ENCODE measurements around the gene CAMK4.

CAMK4 gene

GRCh38 chr5:111498346-111498745 lies 274.2 kb downstream of the CAMK4 start:
- no peaks in the 10 kb centered on the region for H3K9me3 Mint-ChIP-seq (ENCODE audit: low read depth)
- peaks cover 5% of the 10 kb centered on the region for H3K36me3 Mint-ChIP-seq
- no peaks in the 10 kb centered on the region for H3K27me3 Mint-ChIP-seq
- H3K4me1 Mint-ChIP-seq (ENCODE audit: low read depth), result peaks cover 18% of the 10 kb centered on the region
- peak overlapping the region; percentile 55 for H3K27ac Mint-ChIP-seq
- no peak overlapping the region for H3K4me3 Mint-ChIP-seq

- no peaks in the 10 kb centered on the region for H3K9me3 Mint-ChIP-seq (ENCODE audit: low read depth)
- H3K36me3 Mint-ChIP-seq, result peaks cover 3% of the 10 kb centered on the region
- H3K4me1 Mint-ChIP-seq (ENCODE audit: low read depth), result peaks cover 19% of the 10 kb centered on the region
- H3K27ac Mint-ChIP-seq, result no peak overlapping the region
- H3K4me3 Mint-ChIP-seq, result no peak overlapping the region
- H3K27me3 Mint-ChIP-seq, result no peaks in the 10 kb centered on the region
These were observed 278.8 kb downstream of the CAMK4 start for GRCh38 chr5:111502956-111503355.

- Mint-ChIP-seq H3K36me3 (no peaks in the 10 kb centered on the region), H3K27ac (no peak overlapping the region), H3K4me1 (ENCODE audit: low read depth) (peaks cover 28% of the 10 kb centered on the region), H3K9me3 (ENCODE audit: low read depth) (no peaks in the 10 kb centered on the region), H3K4me3 (no peak overlapping the region), H3K27me3 (no peaks in the 10 kb centered on the region)
These were observed 280.9 kb downstream of the CAMK4 start for GRCh38 chr5:111505096-111505495.

GRCh38 chr5:111507276-111507675 lies 283.1 kb downstream of the CAMK4 start:
- Mint-ChIP-seq H3K9me3 (ENCODE audit: low read depth) (no peaks in the 10 kb centered on the region), H3K36me3 (no peaks in the 10 kb centered on the region), H3K4me3 (no peak overlapping the region), H3K4me1 (ENCODE audit: low read depth) (peaks cover 41% of the 10 kb centered on the region), H3K27me3 (no peaks in the 10 kb centered on the region), H3K27ac (no peak overlapping the region)

- Mint-ChIP-seq H3K9me3 (ENCODE audit: low read depth) (no peaks in the 10 kb centered on the region), H3K4me1 (ENCODE audit: low read depth) (peaks cover 53% of the 10 kb centered on the region), H3K4me3 (peak overlapping the region; percentile 62), H3K36me3 (no peaks in the 10 kb centered on the region), H3K27ac (no peak overlapping the region), H3K27me3 (no peaks in the 10 kb centered on the region)
These were observed 284.9 kb downstream of the CAMK4 start for GRCh38 chr5:111509119-111509518.

GRCh38 chr5:111511174-111511830 lies 287.1 kb downstream of the CAMK4 start:
- Mint-ChIP-seq H3K4me1 (ENCODE audit: low read depth) (peaks cover 50% of the 10 kb centered on the region), H3K9me3 (ENCODE audit: low read depth) (no peaks in the 10 kb centered on the region), H3K27me3 (no peaks in the 10 kb centered on the region), H3K36me3 (no peaks in the 10 kb centered on the region), H3K27ac (peak overlapping the region; percentile 99), H3K4me3 (peak overlapping the region; percentile 97)

GRCh38 chr5:111511831-111512374 lies 287.7 kb downstream of the CAMK4 start:
- Mint-ChIP-seq H3K4me1 (ENCODE audit: low read depth) (peaks cover 49% of the 10 kb centered on the region), H3K36me3 (no peaks in the 10 kb centered on the region)

GRCh38 chr5:111512375-111513130 lies 288.4 kb downstream of the CAMK4 start, which contains the start of gene STARD4:
Gene STARD4 (minus strand): TSS chr5:111512535. CDS start chr5:111507433, 5,102 bp downstream.
- H3K36me3 Mint-ChIP-seq, result no peaks in the 10 kb centered on the region
- H3K27ac Mint-ChIP-seq, result peak within 1 kb of the TSS; percentile 99
- H3K27me3 Mint-ChIP-seq, result no peaks in the 10 kb centered on the region
- peaks cover 47% of the 10 kb centered on the region for H3K4me1 Mint-ChIP-seq (ENCODE audit: low read depth)
- H3K9me3 Mint-ChIP-seq (ENCODE audit: low read depth), result no peaks in the 10 kb centered on the region
- H3K4me3 Mint-ChIP-seq, result peak within 1 kb of the TSS; percentile 97

More at GRCh38 chr5:111511831-111512374, 287.7 kb downstream of the CAMK4 start:
- Mint-ChIP-seq H3K27ac (peak overlapping the region; percentile 99), H3K4me3 (peak overlapping the region; percentile 97), H3K9me3 (ENCODE audit: low read depth) (no peaks in the 10 kb centered on the region), H3K27me3 (no peaks in the 10 kb centered on the region)

- Mint-ChIP-seq H3K27ac (peak overlapping the region; percentile 99), H3K27me3 (no peaks in the 10 kb centered on the region), H3K4me1 (ENCODE audit: low read depth) (peaks cover 43% of the 10 kb centered on the region), H3K9me3 (ENCODE audit: low read depth) (no peaks in the 10 kb centered on the region), H3K4me3 (peak overlapping the region; percentile 97), H3K36me3 (no peaks in the 10 kb centered on the region)
These were observed 288.9 kb downstream of the CAMK4 start for GRCh38 chr5:111513131-111513520.

- Mint-ChIP-seq H3K9me3 (ENCODE audit: low read depth) (no peaks in the 10 kb centered on the region), H3K4me3 (peak overlapping the region; percentile 41), H3K27ac (no peak overlapping the region), H3K4me1 (ENCODE audit: low read depth) (peaks cover 37% of the 10 kb centered on the region), H3K27me3 (no peaks in the 10 kb centered on the region), H3K36me3 (no peaks in the 10 kb centered on the region)
These were observed 289.9 kb downstream of the CAMK4 start for GRCh38 chr5:111514087-111514486.

GRCh38 chr5:111517853-111518501 lies 293.8 kb downstream of the CAMK4 start:
- Mint-ChIP-seq H3K9me3 (ENCODE audit: low read depth) (no peaks in the 10 kb centered on the region), H3K27ac (no peak overlapping the region), H3K4me3 (no peak overlapping the region), H3K27me3 (no peaks in the 10 kb centered on the region), H3K36me3 (no peaks in the 10 kb centered on the region), H3K4me1 (ENCODE audit: low read depth) (peaks cover 10% of the 10 kb centered on the region)

GRCh38 chr5:111518777-111519176 lies 294.6 kb downstream of the CAMK4 start:
- Mint-ChIP-seq H3K36me3 (no peaks in the 10 kb centered on the region), H3K9me3 (ENCODE audit: low read depth) (no peaks in the 10 kb centered on the region), H3K4me1 (ENCODE audit: low read depth) (peaks cover 5% of the 10 kb centered on the region), H3K4me3 (no peak overlapping the region), H3K27me3 (no peaks in the 10 kb centered on the region), H3K27ac (no peak overlapping the region)

GRCh38 chr5:111520908-111521307 lies 296.7 kb downstream of the CAMK4 start:
- no peak overlapping the region for H3K27ac Mint-ChIP-seq

GRCh38 chr5:111528056-111528455 lies 303.9 kb downstream of the CAMK4 start:
- Mint-ChIP-seq H3K36me3 (no peaks in the 10 kb centered on the region), H3K27me3 (no peaks in the 10 kb centered on the region), H3K4me3 (no peak overlapping the region), H3K9me3 (ENCODE audit: low read depth) (no peaks in the 10 kb centered on the region), H3K27ac (no peak overlapping the region), H3K4me1 (ENCODE audit: low read depth) (peaks cover 22% of the 10 kb centered on the region)

More at GRCh38 chr5:111520908-111521307, 296.7 kb downstream of the CAMK4 start:
- Mint-ChIP-seq H3K4me1 (ENCODE audit: low read depth) (no peaks in the 10 kb centered on the region), H3K4me3 (no peak overlapping the region), H3K36me3 (no peaks in the 10 kb centered on the region), H3K27me3 (no peaks in the 10 kb centered on the region), H3K9me3 (ENCODE audit: low read depth) (no peaks in the 10 kb centered on the region)

- H3K4me1 Mint-ChIP-seq (ENCODE audit: low read depth), result peaks cover 22% of the 10 kb centered on the region
- H3K27me3 Mint-ChIP-seq, result no peaks in the 10 kb centered on the region
- peaks cover 2% of the 10 kb centered on the region for H3K36me3 Mint-ChIP-seq
- H3K27ac Mint-ChIP-seq, result peak overlapping the region; percentile 84
- peak overlapping the region; percentile 79 for H3K4me3 Mint-ChIP-seq
- H3K9me3 Mint-ChIP-seq (ENCODE audit: low read depth), result no peaks in the 10 kb centered on the region
These were observed 306.1 kb downstream of the CAMK4 start for GRCh38 chr5:111530298-111530740.

Data from activated naive CD8-positive, alpha-beta T cell (primary cell).